HG03159 (cell line): ENCODE measurements around the gene USP36.
"Not testable (repeated sequence)": the region's sequence is repeated elsewhere in the genome, so short reads cannot be mapped to it uniquely, and the experiment has no call there.

ENCODE experiments used
- ATAC-seq: cut with Tn5 transposase; IDR thresholded peaks from one replicate; pipeline ENCODE4 v1.9.1; 2021; ENCODE audit warnings: mild to moderate bottlenecking, moderate library complexity; ENCODE audit not compliant: unreplicated experiment

The USP36 gene

DNA sequence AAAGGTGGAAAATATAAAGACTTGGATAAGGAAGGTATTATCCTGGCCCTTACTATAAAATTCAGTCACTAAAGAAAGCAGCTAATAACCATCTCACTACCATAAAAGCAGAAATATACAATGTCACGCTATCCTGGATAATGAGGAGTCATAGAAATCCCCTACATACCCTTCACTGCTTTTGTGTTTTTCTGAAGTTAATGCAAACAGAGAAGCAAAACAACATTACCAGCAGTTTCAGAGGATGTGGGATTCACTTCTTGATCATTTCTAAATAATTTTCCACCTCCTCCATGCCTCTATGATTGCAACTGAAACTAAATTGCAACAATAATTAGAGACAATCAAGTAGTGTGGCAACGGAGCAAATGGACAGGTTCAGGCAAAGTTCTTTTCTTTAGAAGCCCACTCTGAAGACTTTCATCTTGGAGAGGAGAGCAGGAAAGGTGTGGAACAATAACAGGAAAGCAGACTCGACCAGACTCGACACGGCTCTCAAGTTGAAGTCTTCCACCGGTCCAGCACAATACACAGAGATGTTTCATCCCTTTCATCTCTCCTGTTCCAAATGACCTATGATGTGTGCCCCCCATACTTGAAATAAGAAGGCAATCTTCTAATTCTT is 68.7 kb downstream of the USP36 start:
- no peak for ATAC-seq

DNA sequence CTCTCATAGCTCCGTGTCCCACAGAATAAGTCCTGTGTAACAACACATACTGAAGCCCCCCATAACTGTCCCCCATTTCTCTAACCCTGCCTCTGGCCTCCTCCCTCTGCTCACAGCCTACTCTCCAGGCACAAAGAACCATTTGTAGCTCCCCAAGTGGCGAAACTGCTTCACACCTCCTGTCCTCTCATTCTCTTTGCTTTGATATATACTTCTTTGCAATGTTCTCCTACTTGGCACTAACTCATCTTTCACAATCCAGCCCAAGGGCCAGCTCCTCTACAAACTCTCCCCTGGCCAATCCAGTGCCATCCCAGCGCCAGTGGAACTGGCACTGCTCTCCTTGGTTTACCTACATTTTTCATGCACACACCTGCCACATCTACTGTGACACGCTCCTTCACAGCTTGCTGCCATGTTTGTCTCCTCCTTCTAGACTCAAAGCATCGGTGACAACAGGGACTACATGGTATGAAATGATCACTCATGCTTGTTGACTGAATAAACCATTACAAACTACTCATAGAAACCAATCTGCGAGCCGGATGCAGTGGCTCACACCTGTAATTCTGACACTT is 71.3 kb downstream of the USP36 start:
- no peak for ATAC-seq

DNA sequence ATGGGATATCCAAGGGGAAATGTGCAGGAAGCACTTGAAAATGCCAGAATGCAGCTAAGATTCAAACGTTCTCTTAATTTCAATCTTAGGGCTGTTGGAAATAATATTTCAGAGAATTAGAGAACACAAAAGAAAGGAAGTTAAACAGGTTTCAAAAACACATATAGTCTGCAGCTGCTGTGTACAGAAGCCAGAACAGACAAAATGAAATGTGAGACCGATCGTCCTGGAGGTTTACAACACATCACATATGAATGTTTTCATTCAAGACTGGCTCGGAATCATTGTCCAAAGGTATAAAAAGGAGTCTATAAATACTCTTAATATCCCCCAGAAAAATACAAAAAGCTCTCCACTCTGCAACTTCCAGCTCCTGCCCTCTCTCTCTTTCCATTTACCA is 72.8 kb downstream of the USP36 start:
- ATAC-seq: no peak

- no peak for ATAC-seq
Measured at GRCh38 chr17:78766743-78767294, 73.8 kb downstream of the USP36 start.

- no peak for ATAC-seq
Measured at GRCh38 chr17:78766225-78766624, 74.4 kb downstream of the USP36 start.

DNA sequence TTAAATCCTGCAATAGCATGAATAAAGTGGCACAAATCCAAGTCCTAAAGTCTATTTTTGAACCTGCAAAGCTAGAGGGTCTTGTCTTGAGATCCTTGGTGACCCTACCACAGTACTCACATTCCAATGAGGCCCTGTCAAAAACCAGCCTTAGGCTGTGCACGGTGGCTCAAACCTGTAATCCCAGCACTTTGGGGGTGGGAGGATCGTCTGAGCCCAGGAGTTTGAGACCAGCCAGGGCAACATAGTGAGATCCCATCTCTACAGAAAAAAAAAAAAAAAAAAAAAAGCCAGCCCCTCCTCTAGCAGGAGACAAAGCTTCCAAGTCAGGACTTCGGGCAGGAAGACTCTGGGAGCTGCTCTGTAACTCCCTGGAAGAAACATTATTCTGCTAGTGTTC is 74.8 kb downstream of the USP36 start:
- ATAC-seq: no peak

DNA sequence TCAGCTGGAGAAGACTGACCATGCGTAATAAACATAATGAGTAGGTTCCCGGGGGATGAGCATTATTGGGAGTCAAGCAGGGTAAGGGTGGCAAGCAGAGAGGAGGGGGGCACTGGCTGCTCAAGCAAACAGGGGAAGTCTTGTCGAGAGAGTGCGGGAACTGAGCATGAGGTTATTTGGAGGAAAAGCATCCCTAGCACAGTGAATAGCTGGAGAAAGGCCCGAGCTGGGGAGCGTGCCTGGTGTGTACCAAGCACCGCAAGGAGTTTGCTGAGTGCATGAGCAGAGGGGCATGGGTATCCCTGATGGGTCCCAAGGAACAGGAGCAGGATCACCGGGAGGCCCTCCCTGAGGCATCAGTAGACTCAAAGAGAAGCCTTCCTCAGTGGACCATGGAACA is 75.7 kb downstream of the USP36 start:
- no peak for ATAC-seq

- no peak for ATAC-seq
Measured at GRCh38 chr17:78763561-78763960, 77.1 kb downstream of the USP36 start.

GRCh38 chr17:78761789-78762406 is 78.7 kb downstream of the USP36 start:
- ATAC-seq: no peak

DNA sequence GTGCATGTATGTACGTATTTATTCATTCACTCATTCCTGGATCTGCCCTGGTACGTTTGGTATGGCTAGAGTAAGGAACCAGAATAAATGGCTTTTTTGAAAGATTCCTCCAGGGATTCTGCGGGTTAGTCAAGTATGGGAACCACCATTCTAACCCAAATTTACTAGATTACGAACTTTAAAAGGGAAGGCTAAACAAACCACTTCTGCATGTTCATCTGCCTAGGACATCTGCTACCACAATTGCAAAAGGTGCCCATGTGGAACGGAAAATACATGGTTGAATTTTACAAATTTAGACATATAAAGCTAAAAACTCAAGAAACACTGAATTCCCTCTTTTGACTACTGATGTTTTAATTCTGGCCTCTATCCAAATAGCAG is 80.7 kb downstream of the USP36 start:
- ATAC-seq: no peak

DNA sequence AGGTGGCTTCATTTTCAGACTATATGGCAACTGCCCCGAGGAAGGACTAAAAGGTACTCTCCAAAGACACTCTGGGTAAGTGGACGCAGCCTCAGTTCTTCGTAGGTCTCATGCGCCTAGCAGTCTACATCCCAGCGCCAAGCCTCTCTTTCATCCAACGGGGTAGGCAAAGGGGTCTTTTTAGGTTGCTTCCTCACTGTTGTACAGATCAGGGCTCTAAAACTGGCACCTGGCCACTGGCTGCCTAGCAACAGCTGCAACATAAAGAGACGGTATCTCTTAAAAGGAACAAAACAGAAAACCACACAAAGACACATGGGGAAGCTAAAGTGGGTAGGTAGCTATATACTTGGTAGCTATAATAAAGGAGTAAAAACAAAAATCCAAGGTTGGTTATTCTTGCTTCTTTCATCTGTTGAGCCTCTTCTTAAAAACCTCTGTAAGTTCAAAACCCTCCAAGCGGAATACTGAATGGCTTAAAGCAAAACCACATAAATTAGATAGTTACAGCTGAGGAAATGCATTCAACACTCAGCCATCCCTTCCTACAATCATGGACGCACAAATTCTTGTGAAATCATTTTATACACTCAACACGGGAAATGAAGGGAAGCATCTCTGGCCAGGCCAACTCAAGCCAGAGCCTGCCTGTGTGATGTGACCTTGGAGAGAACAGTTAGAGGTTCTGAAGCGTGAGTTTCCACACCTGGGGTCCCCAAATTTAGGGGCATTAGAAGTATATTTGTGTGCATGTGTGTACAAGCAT is 81.2 kb downstream of the USP36 start:
- ATAC-seq: no peak

DNA sequence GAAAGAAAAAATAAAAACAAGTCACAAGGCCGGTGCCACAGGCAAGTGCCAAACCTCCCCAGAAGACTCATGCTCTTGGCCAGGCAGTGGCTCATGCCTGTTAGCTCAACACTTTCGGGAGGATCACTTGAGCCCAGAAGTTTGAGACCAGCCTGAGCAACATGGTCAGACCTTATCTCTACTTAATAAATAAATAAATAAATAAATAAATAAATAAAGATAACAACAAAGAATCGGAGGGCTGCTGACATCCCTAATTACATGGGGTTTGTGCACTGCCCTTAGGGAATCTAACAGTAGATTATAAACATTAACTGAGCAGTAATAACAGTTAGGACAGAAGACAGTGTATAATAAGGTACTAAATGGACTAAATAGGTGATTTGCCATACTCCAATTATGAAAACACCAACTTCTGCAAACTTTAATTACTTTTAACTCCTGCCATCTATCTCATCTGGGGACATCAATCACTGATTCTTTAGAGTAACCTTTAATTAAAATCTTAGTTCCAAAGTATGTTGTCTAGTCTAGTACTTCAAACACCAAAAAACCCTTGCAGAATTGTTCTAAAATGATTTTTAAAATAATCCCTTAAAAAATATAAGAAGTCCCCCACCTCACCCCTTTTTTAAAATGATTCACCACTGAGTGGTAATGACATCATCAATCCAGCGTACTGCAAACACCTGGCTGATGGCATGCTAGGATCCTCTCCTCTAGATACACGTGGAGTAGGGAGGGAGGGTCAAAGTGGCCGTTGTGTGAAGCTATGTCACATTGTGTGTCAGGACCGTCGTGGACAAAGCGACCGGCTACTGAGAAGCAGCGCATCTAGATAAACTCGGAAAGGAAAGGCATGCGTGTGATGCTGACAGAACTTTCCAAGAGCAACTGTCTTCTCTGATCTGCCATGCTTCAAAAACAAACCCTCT is 87.0 kb downstream of the USP36 start:
- ATAC-seq: no peak

GRCh38 chr17:78751447-78752161 is 89.0 kb downstream of the USP36 start:
- ATAC-seq: no peak

GRCh38 chr17:78751000-78751399 is 89.6 kb downstream of the USP36 start:
- ATAC-seq: not testable (repeated sequence)

- no peak for ATAC-seq
Measured at GRCh38 chr17:78748730-78749317, 91.8 kb downstream of the USP36 start.

DNA sequence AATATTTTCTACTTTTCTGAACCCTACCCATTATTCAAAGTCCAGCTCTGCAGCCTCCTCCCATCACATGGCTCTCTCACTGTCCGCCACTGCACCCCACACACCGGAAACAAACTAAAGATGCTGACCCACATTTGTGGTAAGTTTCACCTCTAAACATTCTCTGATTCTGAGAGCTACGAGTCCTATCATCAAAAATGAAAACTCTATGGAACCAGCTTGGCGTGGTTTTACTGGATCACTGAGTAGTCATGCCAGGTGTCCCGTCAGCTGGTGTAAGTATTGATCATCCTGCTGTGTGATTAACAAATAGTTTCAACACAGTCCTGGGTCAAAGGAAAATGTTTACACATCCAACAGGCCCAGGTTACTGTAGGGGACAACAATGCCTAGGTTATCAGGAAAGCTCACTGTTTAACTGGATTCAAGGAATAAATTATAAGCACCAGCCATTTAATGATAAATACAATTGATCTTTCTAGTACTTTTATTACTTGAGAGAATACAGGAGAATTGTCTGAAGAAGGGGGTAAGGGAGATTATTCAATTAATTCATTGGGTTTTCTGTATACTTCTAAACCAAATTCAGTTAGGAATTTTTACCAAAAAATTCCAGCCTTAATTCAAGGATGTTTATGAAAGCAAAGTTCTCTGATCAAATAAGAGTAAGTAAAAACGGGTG is 92.4 kb downstream of the USP36 start:
- ATAC-seq: peak; percentile 61

DNA sequence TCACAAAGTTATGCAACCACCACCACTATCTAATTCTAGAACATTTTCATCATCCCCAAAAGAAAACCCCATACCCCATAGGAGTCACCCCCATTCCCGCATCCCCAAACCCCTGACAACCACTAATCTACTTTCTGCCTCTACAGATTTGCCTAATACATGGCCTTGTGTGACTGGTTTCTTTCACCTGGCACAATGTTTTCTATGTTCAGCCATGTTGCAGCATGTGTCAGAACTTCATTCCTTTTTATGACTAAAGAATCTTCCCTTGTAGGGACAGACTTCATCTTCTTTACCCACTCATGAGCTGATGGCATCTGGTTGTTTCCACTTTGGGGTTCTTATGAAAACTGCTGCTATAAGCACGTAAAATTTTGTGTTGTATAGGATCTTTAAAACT is 93.1 kb downstream of the USP36 start:
- no peak for ATAC-seq

DNA sequence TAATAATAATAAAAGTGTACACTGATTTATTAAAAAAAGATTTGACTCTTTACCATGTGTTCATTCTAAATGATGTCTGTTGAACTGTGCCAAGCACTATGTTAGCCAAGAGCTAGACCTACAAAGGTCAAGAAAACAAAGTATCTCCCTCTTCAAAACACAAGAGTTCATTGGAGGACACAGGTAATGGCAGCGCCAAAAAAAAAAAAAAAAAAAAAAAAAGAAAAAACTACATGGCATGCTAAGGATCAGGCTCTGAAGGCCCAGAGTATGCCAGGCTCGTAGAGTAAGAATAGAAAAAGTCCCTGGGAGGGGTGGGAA is 93.7 kb downstream of the USP36 start:
- ATAC-seq: no peak
